IMR-90 (cell line): ENCODE measurements around the gene TMEM141. TPM values are rescaled to one million over a fixed set of nuclear protein-coding genes. Genes with fewer than 3 reads are reported as not detected.

Experiments
- ATAC-seq: fragments of 200-7000 bp; cut with Tn5 transposase; 2 replicates; pipeline ENCODE4 v1.9.1; 2020; ENCODE audit warnings: low read depth, mild to moderate bottlenecking, moderate library complexity
- BruUV-seq: library from RNA; stranded (reverse); fragments of 400-500 nt; replicated peaks from 2 replicates; lab custom pipeline; 2021; lab: Mats Ljungman, UMichigan
- CTCF ChIA-PET: fragments of 300-600 bp; formaldehyde crosslinking; extraction: SDS; loops from one replicate; lab custom pipeline; 2021; ENCODE audit warnings: antibody characterized with exemption; lab: Yijun Ruan, JAX
- POLR2A ChIA-PET: fragments of 300-600 bp; sonication (Branson Sonifier 250); formaldehyde crosslinking; loops from one replicate; lab custom pipeline; 2022; ENCODE audit warnings: antibody characterized with exemption; ENCODE audit not compliant: unreplicated experiment; lab: Charles Lee
- DNase-seq: peaks from one replicate; pipeline ENCODE4 v3.0.0; 2013
- H2AFZ ChIP-seq: replicated peaks from 2 replicates; pipeline ENCODE3; 2013; ENCODE audit warnings: low read length, mild to moderate bottlenecking; ENCODE audit not compliant: poor library complexity
- H2AK5ac ChIP-seq: 2 replicates; pipeline ENCODE4 v1.6.1; 2013; ENCODE audit warnings: low read depth, low read length, inconsistent platforms
- H2AK9ac ChIP-seq: replicated peaks from 2 replicates; pipeline ENCODE3; 2013; ENCODE audit warnings: mild to moderate bottlenecking, low read depth, low read length, moderate library complexity; ENCODE audit not compliant: poor library complexity
- H2BK120ac ChIP-seq: 2 replicates; pipeline ENCODE4 v1.6.1; 2013; ENCODE audit warnings: low read depth, low read length, inconsistent platforms
- H2BK15ac ChIP-seq: 3 replicates; pipeline ENCODE4 v1.6.1; 2013; ENCODE audit warnings: low read depth, low read length, inconsistent platforms
- H2BK20ac ChIP-seq: 2 replicates; pipeline ENCODE4 v1.6.1; 2013; ENCODE audit warnings: low read depth, mild to moderate bottlenecking, inconsistent platforms, low read length, moderate library complexity
- H2BK5ac ChIP-seq: 2 replicates; pipeline ENCODE4 v1.6.1; 2013; ENCODE audit warnings: mild to moderate bottlenecking, low read depth, low read length, inconsistent platforms; ENCODE audit not compliant: poor library complexity, severe bottlenecking
- H3K14ac ChIP-seq: replicated peaks from 2 replicates; pipeline ENCODE4 v1.6.1; 2013; ENCODE audit warnings: low read depth, low read length, inconsistent platforms
- H3K18ac ChIP-seq: 2 replicates; pipeline ENCODE4 v1.6.1; 2013; ENCODE audit warnings: low read depth, low read length, control low read depth
- H3K23ac ChIP-seq: 2 replicates; pipeline ENCODE4 v1.6.1; 2013; ENCODE audit warnings: low read depth, low read length, inconsistent platforms
- H3K27ac ChIP-seq: 2 replicates; pipeline ENCODE4 v1.5.1; 2013; ENCODE audit warnings: mild to moderate bottlenecking, control low read depth, low read length; ENCODE audit not compliant: insufficient read depth
- H3K27me3 ChIP-seq: 2 replicates; pipeline ENCODE4 v1.6.1; 2013; ENCODE audit warnings: low read length; ENCODE audit not compliant: control insufficient read depth, insufficient read depth
- H3K36me3 ChIP-seq: 2 replicates; pipeline ENCODE4 v1.6.1; 2013; ENCODE audit warnings: low read length, mixed read lengths; ENCODE audit not compliant: control insufficient read depth, insufficient read depth
- H3K4ac ChIP-seq: 2 replicates; pipeline ENCODE4 v1.6.1; 2013; ENCODE audit warnings: low read depth, low read length, inconsistent platforms
- H3K4me1 ChIP-seq: 2 replicates; pipeline ENCODE4 v1.6.1; 2013; ENCODE audit warnings: low read length, mixed read lengths; ENCODE audit not compliant: control insufficient read depth, insufficient read depth
- H3K4me2 ChIP-seq: 2 replicates; pipeline ENCODE4 v1.6.1; 2013; ENCODE audit warnings: low read depth, mild to moderate bottlenecking, control low read depth, low read length, moderate library complexity
- H3K4me3 ChIP-seq: 2 replicates; pipeline ENCODE4 v1.5.1; 2013; ENCODE audit warnings: low read depth, mild to moderate bottlenecking, control low read depth, low read length, moderate library complexity; ENCODE audit not compliant: insufficient read depth
- H3K56ac ChIP-seq: 2 replicates; pipeline ENCODE4 v1.6.1; 2013; ENCODE audit warnings: low read length, inconsistent platforms; ENCODE audit not compliant: insufficient read depth; ENCODE audit errors: extremely low read depth
- H3K79me1 ChIP-seq, 2 experiments: 2 replicates each; pipeline ENCODE4 v1.6.1; 2013; ENCODE audit warnings: low read length in 2 of 2, inconsistent platforms in 1 of 2, low read depth in 1 of 2
- H3K9ac ChIP-seq: 2 replicates; pipeline ENCODE4 v1.6.1; 2013; ENCODE audit warnings: low read depth, low read length, control low read depth
- H3K9me1 ChIP-seq: 2 replicates; pipeline ENCODE4 v1.6.1; 2013; ENCODE audit warnings: low read length, inconsistent platforms; ENCODE audit not compliant: insufficient read depth
- H3K9me3 ChIP-seq: 2 replicates; pipeline ENCODE4 v1.6.1; 2013; ENCODE audit warnings: low read length; ENCODE audit not compliant: control insufficient read depth, insufficient read depth
- H4K20me1 ChIP-seq: 2 replicates; pipeline ENCODE4 v1.6.1; 2013; ENCODE audit warnings: low read length, inconsistent platforms; ENCODE audit not compliant: insufficient read depth
- H4K5ac ChIP-seq: 2 replicates; pipeline ENCODE4 v1.6.1; 2013; ENCODE audit warnings: mild to moderate bottlenecking, low read depth, low read length, control low read depth
- H4K8ac ChIP-seq, 2 experiments: 2 replicates each; pipeline ENCODE4 v1.6.1; 2013; ENCODE audit warnings: low read depth in 2 of 2, low read length in 2 of 2, control low read depth in 1 of 2, inconsistent platforms in 1 of 2
- H4K91ac ChIP-seq: 2 replicates; pipeline ENCODE4 v1.6.1; 2013; ENCODE audit warnings: low read depth, low read length, inconsistent platforms; ENCODE audit not compliant: insufficient read depth
- BHLHE40 ChIP-seq: fragments of 150-350 bp; IDR thresholded peaks from 2 replicates; pipeline ENCODE4 v1.6.1; 2016; ENCODE audit warnings: mild to moderate bottlenecking, low read depth, low read length
- CEBPB ChIP-seq: IDR thresholded peaks from 2 replicates; pipeline ENCODE4 v1.6.1; 2012; ENCODE audit warnings: low read depth, low read length, improper control_type of control experiment
- CHD1 ChIP-seq: IDR thresholded peaks from 2 replicates; pipeline ENCODE4 v1.6.1; 2012; ENCODE audit warnings: low read depth, low read length, improper control_type of control experiment
- CTCF ChIP-seq: conservative IDR thresholded peaks from 2 replicates; pipeline ENCODE4 v1.5.1; 2012; ENCODE audit warnings: mild to moderate bottlenecking, low read depth, low read length, improper control_type of control experiment
- ELK1 ChIP-seq: fragments of 150-350 bp; IDR thresholded peaks from 2 replicates; pipeline ENCODE4 v1.6.1; 2016; ENCODE audit warnings: low read depth, mild to moderate bottlenecking, low read length, moderate library complexity, borderline replicate concordance
- FOS ChIP-seq: fragments of 150-350 bp; IDR thresholded peaks from 2 replicates; pipeline ENCODE4 v1.6.1; 2016; ENCODE audit warnings: low read depth, low read length
- MAFK ChIP-seq: IDR thresholded peaks from 2 replicates; pipeline ENCODE4 v1.6.1; 2012; ENCODE audit warnings: low read depth, low read length, improper control_type of control experiment
- MAZ ChIP-seq: IDR thresholded peaks from 2 replicates; pipeline ENCODE4 v1.6.1; 2012; ENCODE audit warnings: low read depth, mild to moderate bottlenecking, low read length, improper control_type of control experiment, moderate library complexity, borderline replicate concordance
- MXI1 ChIP-seq: IDR thresholded peaks from 2 replicates; pipeline ENCODE4 v1.6.1; 2012; ENCODE audit warnings: low read depth, mild to moderate bottlenecking, low read length, moderate library complexity, borderline replicate concordance
- NFE2L2 ChIP-seq: fragments of 150-350 bp; IDR thresholded peaks from 2 replicates; pipeline ENCODE4 v1.6.1; 2016; ENCODE audit warnings: low read depth, mild to moderate bottlenecking, low read length
- POLR2A ChIP-seq: IDR thresholded peaks from 2 replicates; pipeline ENCODE4 v1.6.1; 2012; ENCODE audit warnings: mild to moderate bottlenecking, low read depth, low read length
- RAD21 ChIP-seq: IDR thresholded peaks from 2 replicates; pipeline ENCODE4 v1.6.1; 2012; ENCODE audit warnings: low read length, improper control_type of control experiment
- RCOR1 ChIP-seq: IDR thresholded peaks from 2 replicates; pipeline ENCODE4 v1.6.1; 2012; ENCODE audit warnings: mild to moderate bottlenecking, low read length, improper control_type of control experiment; ENCODE audit not compliant: insufficient replicate concordance
- RFX5 ChIP-seq: IDR thresholded peaks from 2 replicates; pipeline ENCODE4 v1.8.0; 2012; ENCODE audit warnings: low read depth, mild to moderate bottlenecking, low read length, moderate library complexity
- SMC3 ChIP-seq: fragments of 150-350 bp; IDR thresholded peaks from 2 replicates; pipeline ENCODE4 v1.6.1; 2016; ENCODE audit warnings: low read depth, mild to moderate bottlenecking, antibody characterized with exemption, low read length, moderate library complexity
- USF2 ChIP-seq: fragments of 150-350 bp; IDR thresholded peaks from 2 replicates; pipeline ENCODE4 v1.6.1; 2017; ENCODE audit warnings: mild to moderate bottlenecking, antibody characterized with exemption, low read length, low read depth
- WGBS, 2 experiments: methylation state at CpG; one replicate each; pipeline versions ENCODE4 v1.1.5 to v1.1.7; 2013; ENCODE audit warnings: missing lambda C conversion rate in 2 of 2; ENCODE audit not compliant: insufficient read length in 1 of 2; ENCODE audit errors: extremely low coverage in 2 of 2; 5-methylcytosine and 5-hydroxymethylcytosine counted together
- dilution Hi-C: fragments of 300-500 bp; cut with HindIII; formaldehyde crosslinking; loops from one replicate; pipeline ENCODE4 v1.14.3; 2018; ENCODE audit warnings: low sequenced_read_pairs; ENCODE audit not compliant: unreplicated experiment
- in situ Hi-C: fragments of 300-500 bp; cut with MboI; formaldehyde crosslinking; loops from 3 replicates; pipeline ENCODE4 v1.14.3; 2019; ENCODE audit warnings: low sequenced_read_pairs, inconsistent platforms, mixed read lengths
- intact Hi-C: fragments of 100-400 bp; cut with micrococcal nuclease; formaldehyde crosslinking; loops from 2 replicates; pipeline ENCODE4 v1.10.0; 2022
- polyA plus RNA-seq, 3 experiments: library from polyadenylated mRNA; depleted of rRNA; stranded (reverse); fragments of >200 nt; gene quantifications; 2 replicates each; pipeline ENCODE4 v1.2.3, GENCODE V29; 2012; ENCODE audit warnings: low replicate concordance in 1 of 3
- total RNA-seq: library from RNA; depleted of rRNA; stranded (reverse); fragments of >200 nt; gene quantifications from 2 replicates; pipeline ENCODE4 v1.2.3, GENCODE V29; 2012

TMEM141 gene
- total and polyA plus RNA-seq, 2 of the 4 experiments (the other 2 are of a cell fraction): 39.1 to 77.8 TPM

GRCh38 chr9:136794281-136794999 is 3.3 kb downstream of the TMEM141 start:
- POLR2A ChIA-PET: no interaction called here
- H3K27me3 ChIP-seq: peaks cover 14% of the 10 kb centered on the region
- peaks cover 8% of the 10 kb centered on the region for H3K4me1 ChIP-seq
- H3K27ac ChIP-seq: no peak overlapping the region
- no peak overlapping the region for H3K56ac ChIP-seq
- intact Hi-C loops (no loop called here), in situ Hi-C loops (no loop called here), dilution Hi-C loops (no loop called here)
- no peak overlapping the region for H2BK5ac ChIP-seq
- no peak overlapping the region for H4K8ac ChIP-seq
- H2AK9ac ChIP-seq: no peak overlapping the region
- H3K79me1 ChIP-seq: peaks cover 3 to 24% of the 10 kb centered on the region in 2 experiments; a peak in 3 of 4 replicates
- ATAC-seq (no peak), DNase-seq (no peak)
- H4K20me1 ChIP-seq: peaks cover 14% of the 10 kb centered on the region
- H4K91ac ChIP-seq: no peak overlapping the region
- H3K14ac ChIP-seq: no peak overlapping the region
- TF ChIP-seq FOS: no peak
- no peak for TF ChIP-seq CHD1
- TF ChIP-seq MXI1: no peak
- no peak for TF ChIP-seq MAFK
- TF ChIP-seq RFX5: no peak
- TF ChIP-seq NFE2L2: no peak
- TF ChIP-seq POLR2A: no peak
- TF ChIP-seq RAD21: no peak
- no peak for TF ChIP-seq ELK1
- no peak for TF ChIP-seq CTCF
- no peak for TF ChIP-seq MAZ
- no peak for TF ChIP-seq USF2
- TF ChIP-seq SMC3: no peak
- no peak for TF ChIP-seq RCOR1
- no peak for TF ChIP-seq CEBPB
- no peak for TF ChIP-seq BHLHE40
- H2BK15ac ChIP-seq: no peak overlapping the region
- no peak overlapping the region for H3K23ac ChIP-seq
- CTCF ChIA-PET: no interaction called here
- H3K36me3 ChIP-seq: peaks cover 8% of the 10 kb centered on the region; the same call in 1 of the 2 replicates
- no peaks in the 10 kb centered on the region for H3K9me1 ChIP-seq
- no peak overlapping the region for H3K4ac ChIP-seq
- no peak overlapping the region for H2BK20ac ChIP-seq
- WGBS, 2 experiments: 90% methylated on average over 3 of the region's 14 CpGs; no CpG with 5 or more reads in 1 of the 2 experiments
- no peak overlapping the region for H4K5ac ChIP-seq
- BruUV-seq: no TSS peak
- no peak overlapping the region for H3K18ac ChIP-seq
- no peak overlapping the region for H2AK5ac ChIP-seq
- H2BK120ac ChIP-seq: no peak overlapping the region
- H2AFZ ChIP-seq: peak overlapping the region; percentile 63
- no peak overlapping the region for H3K4me2 ChIP-seq
- H3K9ac ChIP-seq: no peak overlapping the region
- H3K9me3 ChIP-seq: no peaks in the 10 kb centered on the region
- no peak overlapping the region for H3K4me3 ChIP-seq
